K562 (cell line): ENCODE results near the gene HSPB1. TPM values are rescaled to one million over a fixed set of nuclear protein-coding genes. Genes with fewer than 3 reads are reported as not detected.

Experiments
- C11orf30 ChIP-seq: fragments of 450-650 bp; IDR thresholded peaks from 2 replicates; pipeline ENCODE4 v1.6.1; 2016; ENCODE audit warnings: low read depth, mild to moderate bottlenecking
- CCAR2 ChIP-seq: fragments of 200-400 bp; formaldehyde crosslinking; IDR thresholded peaks from 2 replicates; pipeline ENCODE4 v1.6.1; 2017; ENCODE audit warnings: mild to moderate bottlenecking, low read depth, low read length
- CTBP1 ChIP-seq: fragments of 450-650 bp; IDR thresholded peaks from 2 replicates; pipeline ENCODE4 v1.6.1; 2016; ENCODE audit warnings: borderline replicate concordance
- DMBX1 ChIP-seq: fragments of 250-450 bp; sonication (Bioruptor Pico); IDR thresholded peaks from 2 replicates; pipeline ENCODE4 v1.8.0; 2022; ENCODE audit warnings: inconsistent platforms, mild to moderate bottlenecking, moderate library complexity, borderline replicate concordance
- HDAC6 ChIP-seq: IDR thresholded peaks from 2 replicates; pipeline ENCODE4 v1.6.1; 2012; ENCODE audit warnings: low read depth, mild to moderate bottlenecking, control low read depth, inconsistent platforms, low read length, moderate library complexity
- MAFG ChIP-seq: fragments of 450-650 bp; conservative IDR thresholded peaks from 2 replicates; pipeline ENCODE4 v1.6.1; 2016; ENCODE audit warnings: missing genetic modification characterization, missing compliant biosample characterization
- PCBP1 ChIP-seq: fragments of 200-400 bp; formaldehyde crosslinking; IDR thresholded peaks from 2 replicates; pipeline ENCODE4 v1.6.1; 2018; ENCODE audit warnings: mild to moderate bottlenecking, low read depth, low read length; ENCODE audit not compliant: poor library complexity, severe bottlenecking
- RB1 ChIP-seq: fragments of 450-650 bp; IDR thresholded peaks from 2 replicates; pipeline ENCODE4 v1.6.1; 2017; ENCODE audit warnings: low read depth, mild to moderate bottlenecking
- SIN3B ChIP-seq: fragments of 450-650 bp; IDR thresholded peaks from 2 replicates; pipeline ENCODE4 v1.6.1; 2017; ENCODE audit warnings: low read depth, mild to moderate bottlenecking, moderate library complexity
- SMAD4 ChIP-seq: fragments of 250-450 bp; sonication (Bioruptor Pico); conservative IDR thresholded peaks from 2 replicates; pipeline ENCODE4 v1.8.0; 2021; ENCODE audit warnings: inconsistent platforms, mild to moderate bottlenecking, moderate library complexity
- SMARCA4 ChIP-seq: fragments of 450-650 bp; IDR thresholded peaks from 2 replicates; pipeline ENCODE4 v1.6.1; 2016
- TAF1 ChIP-seq: IDR thresholded peaks from 2 replicates; pipeline ENCODE4 v1.6.1; 2011; ENCODE audit warnings: mild to moderate bottlenecking, low read length, moderate library complexity; ENCODE audit not compliant: insufficient read depth, control insufficient read depth, severe bottlenecking; ENCODE audit errors: extremely low read depth
- ZFX ChIP-seq: sonication (generic); formaldehyde crosslinking; IDR thresholded peaks from 2 replicates; pipeline ENCODE4 v1.8.0; 2022; ENCODE audit warnings: mild to moderate bottlenecking, missing genetic modification reagents, moderate library complexity
- ZKSCAN8 ChIP-seq: fragments of 200-800 bp; sonication (Bioruptor generic); IDR thresholded peaks from 2 replicates; pipeline ENCODE4 v1.6.1; 2016; ENCODE audit warnings: missing genetic modification characterization, missing compliant biosample characterization
- ZNF175 ChIP-seq: fragments of 200-800 bp; sonication (Bioruptor generic); IDR thresholded peaks from 2 replicates; pipeline ENCODE4 v1.6.1; 2016; ENCODE audit warnings: low read depth, mild to moderate bottlenecking, missing genetic modification characterization, missing compliant biosample characterization
- ZNF324 ChIP-seq: fragments of 250-450 bp; sonication (Bioruptor Pico); IDR thresholded peaks from 2 replicates; pipeline ENCODE4 v1.4.0; 2020; ENCODE audit warnings: mild to moderate bottlenecking
- ZNF436 ChIP-seq: fragments of 250-450, 450-650 bp; sonication (Bioruptor Pico); formaldehyde crosslinking; IDR thresholded peaks from 2 replicates; pipeline ENCODE4 v1.7.0; 2020; ENCODE audit warnings: mild to moderate bottlenecking
- ZZZ3 ChIP-seq: fragments of 450-650 bp; IDR thresholded peaks from 2 replicates; pipeline ENCODE4 v1.6.1; 2016; ENCODE audit warnings: antibody characterized with exemption, mild to moderate bottlenecking, moderate library complexity
- polyA plus RNA-seq, 8 experiments: library from polyadenylated mRNA; depleted of rRNA in 4 of 8; stranded (reverse) in 5 of 8; unstranded in 3 of 8; fragments of >200 nt; fragmentation: Nextera tagmentation in 2 of 8; fragmentation: Illumina TruSeq in 1 of 8; extraction: Ambion mirVana in 2 of 8; extraction: Trizol in 1 of 8; gene quantifications; 2 replicates each; pipeline versions ENCODE4 v1.2.1 to v1.2.3, GENCODE V29; 2011 to 2014; ENCODE audit warnings: inconsistent platforms in 1 of 8, missing spikeins in 1 of 8
- total RNA-seq, 7 experiments: library from RNA; depleted of rRNA in 6 of 7; stranded (reverse); fragments of >200 nt in 6 of 7; fragmentation: Illumina TruSeq in 2 of 7; extraction: Trizol in 2 of 7; gene quantifications; 2 replicates each; pipeline versions ENCODE4 v1.2.1 to v1.2.3, GENCODE V29; 2011 to 2021; ENCODE audit warnings: low replicate concordance in 1 of 7
- TF ChIP-seq, protein P1 (sequence below): fragments of 450-650 bp; formaldehyde crosslinking; IDR thresholded peaks from 2 replicates; pipeline ENCODE4 v1.4.0; 2020; ENCODE audit warnings: mild to moderate bottlenecking, mixed read lengths
- TF ChIP-seq, protein P2 (sequence below): IDR thresholded peaks from 2 replicates; pipeline ENCODE4 v1.6.1; 2012; ENCODE audit warnings: low read depth, low read length, improper control_type of control experiment, borderline replicate concordance
- TF ChIP-seq, protein P3 (sequence below): IDR thresholded peaks from 2 replicates; pipeline ENCODE4 v1.6.1; 2011; ENCODE audit not compliant: insufficient read length; ENCODE audit errors: extremely low read depth
- TF ChIP-seq, protein P4 (sequence below), 2 experiments: fragments of 450-650 bp in 1 of 2; IDR thresholded peaks; 2 replicates each; pipeline ENCODE4 v1.6.1; 2011 to 2017; ENCODE audit warnings: low read depth in 2 of 2, antibody characterized with exemption in 1 of 2, borderline replicate concordance in 1 of 2, low read length in 1 of 2, mild to moderate bottlenecking in 1 of 2, mixed read lengths in 1 of 2; ENCODE audit not compliant: control insufficient read depth in 1 of 2

HSPB1 gene
- total and polyA plus RNA-seq, 9 of the 15 experiments (the other 6 are each of a cell fraction or from before 2014, with no cell fraction given) = 27.1 to 522 (median 138) TPM

DNA sequence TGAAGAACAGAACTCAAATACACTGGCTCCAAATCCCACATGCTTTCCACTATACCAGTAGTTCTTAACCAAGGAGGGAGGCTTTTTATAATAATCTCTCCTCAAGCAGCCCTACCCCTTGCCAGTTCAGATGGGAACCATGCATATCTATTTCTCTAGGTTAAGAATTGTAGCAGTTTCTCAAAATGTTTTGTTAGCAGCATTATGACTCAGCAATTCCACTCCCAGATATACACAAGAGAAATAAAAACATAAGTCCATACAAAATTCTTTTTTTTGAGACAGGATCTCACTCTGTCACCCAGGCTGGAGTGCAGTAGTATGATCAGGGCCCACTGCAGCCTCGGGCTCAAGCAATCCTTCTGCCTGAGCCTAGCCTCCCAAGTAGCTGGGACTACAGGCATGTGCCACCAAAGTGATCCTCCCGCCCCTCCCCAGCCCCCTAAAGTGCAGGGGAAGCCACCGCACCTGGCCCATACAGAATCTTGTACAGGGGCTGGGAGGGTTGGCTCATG lies 38.2 kb downstream of the HSPB1 start (continued):
- TF ChIP-seq RB1 (no peak), CCAR2 (no peak), DMBX1 (CRISPR knock-in tag) (no peak), PCBP1 (no peak), ZFX (CRISPR knock-in tag) (peak; percentile 16; the same call in 1 of the 2 replicates), ZKSCAN8 (CRISPR knock-in tag) (no peak), C11orf30 (peak; percentile 93), SIN3B (no peak), SMARCA4 (peak; percentile 43; the same call in 1 of the 2 replicates), SMAD4 (CRISPR knock-in tag) (no peak), ZZZ3 (no peak), ZNF436 (CRISPR knock-in tag) (no peak), ZNF324 (CRISPR knock-in tag) (no peak), ZNF175 (CRISPR knock-in tag) (no peak), CTBP1 (no peak), TAF1 (no peak), HDAC6 (no peak), MAFG (tag) (peak; percentile 97)
- TF ChIP-seq, protein P1, sequence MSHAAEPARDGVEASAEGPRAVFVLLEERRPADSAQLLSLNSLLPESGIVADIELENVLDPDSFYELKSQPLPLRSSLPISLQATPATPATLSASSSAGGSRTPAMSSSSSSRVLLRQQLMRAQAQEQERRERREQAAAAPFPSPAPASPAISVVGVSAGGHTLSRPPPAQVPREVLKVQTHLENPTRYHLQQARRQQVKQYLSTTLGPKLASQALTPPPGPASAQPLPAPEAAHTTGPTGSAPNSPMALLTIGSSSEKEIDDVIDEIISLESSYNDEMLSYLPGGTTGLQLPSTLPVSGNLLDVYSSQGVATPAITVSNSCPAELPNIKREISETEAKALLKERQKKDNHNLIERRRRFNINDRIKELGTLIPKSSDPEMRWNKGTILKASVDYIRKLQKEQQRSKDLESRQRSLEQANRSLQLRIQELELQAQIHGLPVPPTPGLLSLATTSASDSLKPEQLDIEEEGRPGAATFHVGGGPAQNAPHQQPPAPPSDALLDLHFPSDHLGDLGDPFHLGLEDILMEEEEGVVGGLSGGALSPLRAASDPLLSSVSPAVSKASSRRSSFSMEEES (CRISPR knock-in tag) = no peak
- TF ChIP-seq, protein P2, sequence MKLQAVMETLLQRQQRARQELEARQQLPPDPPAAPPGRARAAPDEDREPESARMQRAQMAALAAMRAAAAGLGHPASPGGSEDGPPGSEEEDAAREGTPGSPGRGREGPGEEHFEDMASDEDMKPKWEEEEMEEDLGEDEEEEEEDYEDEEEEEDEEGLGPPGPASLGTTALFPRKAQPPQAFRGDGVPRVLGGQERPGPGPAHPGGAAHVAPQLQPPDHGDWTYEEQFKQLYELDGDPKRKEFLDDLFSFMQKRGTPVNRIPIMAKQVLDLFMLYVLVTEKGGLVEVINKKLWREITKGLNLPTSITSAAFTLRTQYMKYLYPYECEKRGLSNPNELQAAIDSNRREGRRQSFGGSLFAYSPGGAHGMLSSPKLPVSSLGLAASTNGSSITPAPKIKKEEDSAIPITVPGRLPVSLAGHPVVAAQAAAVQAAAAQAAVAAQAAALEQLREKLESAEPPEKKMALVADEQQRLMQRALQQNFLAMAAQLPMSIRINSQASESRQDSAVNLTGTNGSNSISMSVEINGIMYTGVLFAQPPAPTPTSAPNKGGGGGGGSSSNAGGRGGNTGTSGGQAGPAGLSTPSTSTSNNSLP = 0 out of 2 replicates have a peak, but pooled peaks have one; percentile 31
- TF ChIP-seq, protein P3, sequence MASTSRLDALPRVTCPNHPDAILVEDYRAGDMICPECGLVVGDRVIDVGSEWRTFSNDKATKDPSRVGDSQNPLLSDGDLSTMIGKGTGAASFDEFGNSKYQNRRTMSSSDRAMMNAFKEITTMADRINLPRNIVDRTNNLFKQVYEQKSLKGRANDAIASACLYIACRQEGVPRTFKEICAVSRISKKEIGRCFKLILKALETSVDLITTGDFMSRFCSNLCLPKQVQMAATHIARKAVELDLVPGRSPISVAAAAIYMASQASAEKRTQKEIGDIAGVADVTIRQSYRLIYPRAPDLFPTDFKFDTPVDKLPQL = no peak
- TF ChIP-seq, protein P4, sequence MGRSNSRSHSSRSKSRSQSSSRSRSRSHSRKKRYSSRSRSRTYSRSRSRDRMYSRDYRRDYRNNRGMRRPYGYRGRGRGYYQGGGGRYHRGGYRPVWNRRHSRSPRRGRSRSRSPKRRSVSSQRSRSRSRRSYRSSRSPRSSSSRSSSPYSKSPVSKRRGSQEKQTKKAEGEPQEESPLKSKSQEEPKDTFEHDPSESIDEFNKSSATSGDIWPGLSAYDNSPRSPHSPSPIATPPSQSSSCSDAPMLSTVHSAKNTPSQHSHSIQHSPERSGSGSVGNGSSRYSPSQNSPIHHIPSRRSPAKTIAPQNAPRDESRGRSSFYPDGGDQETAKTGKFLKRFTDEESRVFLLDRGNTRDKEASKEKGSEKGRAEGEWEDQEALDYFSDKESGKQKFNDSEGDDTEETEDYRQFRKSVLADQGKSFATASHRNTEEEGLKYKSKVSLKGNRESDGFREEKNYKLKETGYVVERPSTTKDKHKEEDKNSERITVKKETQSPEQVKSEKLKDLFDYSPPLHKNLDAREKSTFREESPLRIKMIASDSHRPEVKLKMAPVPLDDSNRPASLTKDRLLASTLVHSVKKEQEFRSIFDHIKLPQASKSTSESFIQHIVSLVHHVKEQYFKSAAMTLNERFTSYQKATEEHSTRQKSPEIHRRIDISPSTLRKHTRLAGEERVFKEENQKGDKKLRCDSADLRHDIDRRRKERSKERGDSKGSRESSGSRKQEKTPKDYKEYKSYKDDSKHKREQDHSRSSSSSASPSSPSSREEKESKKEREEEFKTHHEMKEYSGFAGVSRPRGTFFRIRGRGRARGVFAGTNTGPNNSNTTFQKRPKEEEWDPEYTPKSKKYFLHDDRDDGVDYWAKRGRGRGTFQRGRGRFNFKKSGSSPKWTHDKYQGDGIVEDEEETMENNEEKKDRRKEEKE (IDR thresholded peaks at IDR 0.05; ENCODE audit: borderline replicate concordance in 1 of 2, control insufficient read depth in 1 of 2, low read depth in 2 of 2, low read length in 1 of 2) = no peak
